GM18519 (cell line): ENCODE results near the gene ATXN7L2.
"Not testable (repeated sequence)": the region's sequence is repeated elsewhere in the genome, so short reads cannot be mapped to it uniquely, and the experiment has no call there.

Experiments
- ATAC-seq: cut with Tn5 transposase; IDR thresholded peaks from one replicate; pipeline ENCODE4 v1.9.1; 2021; ENCODE audit warnings: mild to moderate bottlenecking, moderate library complexity; ENCODE audit not compliant: unreplicated experiment, low FRiP score

The ATXN7L2 gene

GRCh38 chr1:109483672-109484518 lies at the start of gene ATXN7L2:
Gene ATXN7L2 (plus strand): TSS chr1:109483905. CDS start chr1:109483954, 49 bp downstream.
- peak; percentile 44 for ATAC-seq

- ATAC-seq: no peak
Measured at GRCh38 chr1:109434484-109434883, 49.2 kb upstream of the ATXN7L2 start.

- no peak for ATAC-seq
Measured at GRCh38 chr1:109438798-109439297, 44.9 kb upstream of the ATXN7L2 start.

GRCh38 chr1:109441069-109441468 lies 42.6 kb upstream of the ATXN7L2 start:
- ATAC-seq: no peak

GRCh38 chr1:109443476-109443875 lies 40.2 kb upstream of the ATXN7L2 start:
- no peak for ATAC-seq

- no peak for ATAC-seq
Measured at GRCh38 chr1:109444346-109444745, 39.4 kb upstream of the ATXN7L2 start.

- not testable (repeated sequence) for ATAC-seq
Measured at GRCh38 chr1:109445949-109446695, 37.6 kb upstream of the ATXN7L2 start.

GRCh38 chr1:109447524-109447923 lies 36.2 kb upstream of the ATXN7L2 start:
- no peak for ATAC-seq

GRCh38 chr1:109454497-109455133 lies 29.1 kb upstream of the ATXN7L2 start:
- ATAC-seq: no peak

- no peak for ATAC-seq
Measured at GRCh38 chr1:109457819-109458218, 25.9 kb upstream of the ATXN7L2 start.

GRCh38 chr1:109466125-109466451 lies 17.6 kb upstream of the ATXN7L2 start:
- no peak for ATAC-seq

GRCh38 chr1:109466452-109467300 lies 17.0 kb upstream of the ATXN7L2 start, which contains the start of gene SYPL2:
Gene SYPL2 (plus strand): TSS chr1:109466546. CDS start chr1:109466844, 298 bp downstream.
- no peak for ATAC-seq

- ATAC-seq: no peak
Measured at GRCh38 chr1:109467301-109467777, 16.4 kb upstream of the ATXN7L2 start.

GRCh38 chr1:109468061-109468460 lies 15.6 kb upstream of the ATXN7L2 start:
- no peak for ATAC-seq

- ATAC-seq: no peak
Measured at GRCh38 chr1:109468903-109469302, 14.8 kb upstream of the ATXN7L2 start.

GRCh38 chr1:109470245-109470644 lies 13.5 kb upstream of the ATXN7L2 start:
- no peak for ATAC-seq

- no peak for ATAC-seq
Measured at GRCh38 chr1:109472779-109473178, 10.9 kb upstream of the ATXN7L2 start.

GRCh38 chr1:109473284-109474057 lies 10.2 kb upstream of the ATXN7L2 start:
- not testable (repeated sequence) for ATAC-seq

GRCh38 chr1:109474697-109475096 lies 9.0 kb upstream of the ATXN7L2 start:
- no peak for ATAC-seq
